Fibroblast of skin of abdomen (primary cell): Measurements from ENCODE around the gene TTC23.

Experiments
- DNase-seq: peaks from one replicate; pipeline ENCODE4 v3.0.0-alpha.2; 2013

The TTC23 gene

DNA sequence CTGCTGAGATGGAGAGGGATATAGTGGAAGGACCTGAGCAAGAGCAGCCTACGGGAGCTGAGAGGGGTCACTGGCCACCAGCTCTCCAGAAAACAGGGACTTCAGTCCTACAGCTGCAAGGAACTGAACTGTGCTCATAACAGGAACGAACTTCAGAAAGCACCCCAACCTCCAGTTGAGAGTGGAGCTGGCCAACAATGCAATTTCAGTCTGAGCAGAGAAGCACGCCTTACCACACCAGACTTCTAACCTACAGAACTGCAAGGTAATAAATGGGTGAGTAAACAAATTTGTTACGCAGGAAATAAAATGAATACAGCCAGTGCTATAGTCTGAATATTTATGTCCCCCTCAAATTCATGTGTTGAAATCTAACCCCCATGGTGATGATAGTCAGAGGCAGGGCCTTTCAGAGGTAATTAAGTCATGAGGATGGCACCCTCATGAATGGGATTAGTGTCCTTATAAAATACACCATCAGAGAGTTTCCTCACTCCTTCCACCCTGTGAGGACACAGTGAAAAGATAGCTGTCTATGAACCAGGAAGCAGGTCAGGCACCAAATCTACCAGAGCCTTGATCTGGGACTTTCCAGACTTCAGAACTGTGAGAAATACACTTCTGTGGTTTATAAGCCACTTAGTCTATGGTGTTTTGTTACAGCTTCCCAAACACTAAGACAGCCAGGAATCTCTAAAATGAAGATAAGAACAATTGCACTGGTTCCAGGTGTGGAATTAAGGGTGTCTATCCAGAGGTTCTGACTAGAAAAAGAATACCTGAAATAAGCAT is 85.9 kb downstream of the TTC23 start:
- DNase-seq, result no peak

DNA sequence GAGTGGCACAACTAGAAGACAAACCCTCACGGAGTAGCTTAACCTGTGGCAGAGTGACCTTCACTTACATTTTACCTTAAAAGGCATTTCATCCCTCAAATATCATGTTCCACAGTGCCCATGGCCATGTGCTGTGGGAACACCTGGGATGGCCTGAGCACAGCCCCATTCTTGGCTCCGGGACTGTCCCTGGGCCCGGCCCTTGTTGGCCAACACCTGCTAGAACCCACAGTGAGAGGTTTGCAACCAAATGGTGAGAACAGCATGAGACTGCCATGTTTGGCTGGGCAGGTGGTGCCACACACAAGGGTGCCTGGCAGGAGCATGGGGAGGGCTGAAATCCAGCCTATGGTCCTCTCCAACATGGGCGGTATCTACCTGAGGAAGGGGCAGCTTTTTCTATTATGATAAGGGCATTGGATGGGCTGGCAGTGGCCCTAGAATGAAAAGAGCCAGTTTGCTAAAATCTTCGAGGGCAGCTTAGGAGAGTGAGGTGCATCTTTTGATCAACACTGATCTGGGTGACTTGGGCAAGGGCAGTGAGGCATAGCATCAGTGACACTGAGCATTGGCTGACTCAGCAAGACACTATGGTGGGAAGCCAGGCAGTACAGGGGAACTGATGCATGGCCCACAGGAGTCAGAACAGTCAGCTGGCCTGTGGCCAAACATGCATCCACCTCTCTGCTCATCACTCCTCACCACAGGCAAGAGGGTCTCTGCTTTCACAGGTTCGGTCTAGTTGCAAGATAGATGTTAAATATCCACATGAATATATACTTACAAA is 90.6 kb downstream of the TTC23 start:
- no peak for DNase-seq

DNA sequence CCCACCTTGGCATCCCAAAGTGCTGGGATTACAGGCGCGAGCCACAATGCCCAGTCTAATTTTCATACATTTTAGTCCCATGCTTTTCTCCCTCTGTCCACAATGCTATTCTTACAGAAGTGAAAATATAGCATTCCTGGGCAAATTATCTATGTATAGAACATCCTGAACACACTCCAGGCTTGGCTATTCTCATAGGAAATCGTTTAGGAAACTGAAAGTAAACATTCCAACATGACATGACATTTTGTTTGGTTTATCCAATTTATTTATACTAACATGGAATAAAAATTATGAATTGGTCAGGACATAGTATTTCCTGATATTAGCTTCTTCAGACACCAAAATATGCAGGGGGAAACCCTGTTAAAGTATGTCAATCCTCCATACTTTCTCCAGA is 91.9 kb downstream of the TTC23 start:
- DNase-seq, result no peak

DNA sequence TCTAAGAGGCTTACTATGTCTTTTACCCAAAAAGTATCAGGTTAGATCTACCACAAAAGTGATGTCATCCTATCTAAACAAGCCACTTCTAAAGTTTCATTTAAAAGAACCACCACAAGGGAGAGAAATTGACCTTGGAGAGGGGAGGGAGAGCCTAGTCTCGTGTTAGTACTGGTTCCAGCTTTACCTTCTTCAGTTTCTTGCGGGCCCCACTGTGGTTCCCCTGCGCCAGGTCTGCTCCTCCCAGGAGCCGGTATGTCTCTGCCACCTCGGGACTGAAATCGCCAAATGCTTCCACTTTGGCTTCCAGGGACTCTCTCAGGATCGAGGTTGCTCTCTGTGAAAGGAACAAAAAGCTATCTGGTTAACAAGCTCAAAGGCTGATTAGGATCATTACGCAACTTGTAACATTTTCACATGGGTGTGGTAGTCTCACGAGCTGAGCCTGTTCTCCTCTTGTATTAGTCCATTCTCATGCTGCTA is 93.4 kb downstream of the TTC23 start:
- DNase-seq, result no peak

DNA sequence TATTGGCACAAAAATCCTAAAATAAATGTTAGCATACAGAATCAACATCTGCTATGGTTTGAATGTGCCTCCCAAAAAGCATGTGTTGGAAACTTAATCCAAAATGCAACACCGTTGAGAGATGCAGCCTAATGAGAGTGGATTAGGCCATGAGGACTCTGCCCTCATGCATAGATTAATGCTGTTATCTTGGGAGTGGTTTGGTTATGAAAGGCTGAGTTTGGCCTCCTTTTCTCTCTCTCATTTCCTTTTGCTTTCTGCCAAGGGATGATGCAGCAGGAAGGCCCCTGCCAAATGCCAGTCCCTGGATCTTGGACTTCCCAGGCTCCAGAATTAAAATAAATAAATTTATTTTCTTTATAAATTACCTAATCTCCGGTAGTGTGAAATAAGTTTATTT is 95.1 kb downstream of the TTC23 start:
- no peak for DNase-seq

DNA sequence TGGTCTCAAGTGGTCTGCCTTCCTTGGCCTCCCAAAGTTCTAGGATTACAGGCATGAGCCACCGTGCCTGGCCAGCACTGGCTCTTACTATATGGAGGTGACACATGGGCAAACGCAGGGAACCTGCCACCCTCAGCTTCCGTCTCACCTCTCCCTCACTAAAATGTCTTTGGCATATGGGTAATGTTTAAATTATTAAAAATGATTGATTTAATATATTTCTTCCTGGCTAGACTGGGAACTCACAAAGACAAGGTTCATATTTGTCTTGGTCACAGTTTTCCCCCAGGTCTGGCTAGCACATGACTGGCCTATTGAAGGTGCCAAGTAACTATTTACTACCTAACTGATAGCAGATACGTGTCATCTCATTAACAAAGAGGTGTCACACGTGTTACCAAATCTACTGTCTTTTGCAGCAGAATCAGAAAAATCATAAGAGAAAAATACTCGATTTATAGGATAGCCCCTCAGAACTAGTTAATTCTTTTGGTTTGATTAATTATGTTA is 96.3 kb downstream of the TTC23 start:
- no peak for DNase-seq

DNA sequence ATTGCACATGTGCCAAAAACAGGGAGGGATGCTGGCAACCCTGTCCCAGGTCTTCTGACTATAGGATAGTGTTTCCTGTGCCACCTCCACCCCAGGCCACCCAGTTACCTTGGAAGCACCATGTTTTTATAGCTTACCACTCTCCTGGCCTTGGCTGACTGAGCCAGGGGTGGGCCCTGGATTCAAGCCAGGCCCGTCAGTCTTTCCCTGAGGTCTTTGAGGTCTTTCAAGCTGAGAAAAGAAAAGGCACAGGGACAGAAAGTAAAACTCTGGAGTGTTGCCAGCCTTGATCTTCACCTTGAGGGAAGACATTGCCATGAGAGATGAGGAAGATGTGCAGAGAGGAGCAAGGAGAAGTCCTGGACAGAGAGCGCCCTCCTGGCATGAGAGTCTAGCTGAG is 98.2 kb downstream of the TTC23 start:
- no peak for DNase-seq

GRCh38 chr15:99149366-99149765 is 100.0 kb downstream of the TTC23 start:
- no peak for DNase-seq

GRCh38 chr15:99148851-99149276 is 100.5 kb downstream of the TTC23 start:
- no peak for DNase-seq

DNA sequence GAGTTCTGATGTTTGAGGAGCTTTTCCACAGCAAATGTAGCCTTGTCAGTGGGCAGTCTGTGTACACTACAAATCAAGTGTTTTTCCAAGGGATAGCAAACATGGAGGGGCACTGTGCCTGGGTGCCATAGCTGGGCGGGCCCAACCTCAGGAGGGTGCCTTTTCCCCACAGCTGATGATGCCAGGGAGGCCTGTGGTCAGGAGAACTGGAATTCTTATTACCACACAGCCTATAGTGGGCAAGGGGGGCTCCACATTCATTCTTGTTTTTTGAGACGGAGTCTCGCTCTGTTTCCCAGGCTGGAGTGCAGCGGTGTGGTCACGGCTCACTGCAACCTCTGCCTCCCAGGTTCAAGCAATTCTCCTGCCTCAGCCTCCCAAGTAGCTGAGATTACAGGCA is 102.7 kb downstream of the TTC23 start:
- no peak for DNase-seq

DNA sequence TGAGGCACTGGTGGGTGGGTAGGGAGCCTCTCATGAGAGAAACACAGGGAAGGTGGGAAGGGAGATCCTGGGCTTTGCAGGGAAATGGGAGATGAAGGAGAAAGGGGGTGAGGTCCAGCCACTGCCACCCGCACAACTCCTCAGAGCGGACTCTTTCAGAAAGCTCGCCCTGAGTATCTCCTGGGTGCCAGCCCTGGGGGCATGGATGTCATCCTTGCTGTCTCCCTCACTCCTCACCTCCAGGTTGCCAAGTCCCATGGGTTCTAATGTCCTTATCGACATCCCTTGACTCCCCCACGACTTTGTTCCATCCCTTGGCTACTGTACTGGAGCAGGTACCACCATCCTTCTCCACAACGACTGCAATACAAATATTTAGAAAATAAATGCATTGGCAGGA is 103.6 kb downstream of the TTC23 start:
- no peak for DNase-seq

DNA sequence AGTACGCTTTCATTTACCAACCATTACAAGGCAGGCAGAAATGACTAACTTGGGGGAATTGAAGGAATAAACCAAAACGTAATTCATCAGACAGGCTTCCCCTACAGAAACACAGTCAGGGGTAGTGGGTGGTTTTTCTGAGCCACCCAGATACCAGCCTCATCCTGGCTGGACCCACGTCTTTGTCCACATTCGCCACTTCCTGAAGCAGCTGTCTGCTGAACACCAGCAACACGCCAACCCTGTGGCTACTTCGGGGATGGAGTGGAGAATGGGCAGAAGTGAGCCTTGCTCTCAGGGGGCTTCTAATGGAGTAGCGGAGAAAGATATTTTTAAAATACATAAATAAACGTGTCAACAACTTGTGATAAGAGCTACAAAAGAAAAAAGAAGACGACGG is 104.4 kb downstream of the TTC23 start:
- no peak for DNase-seq

DNA sequence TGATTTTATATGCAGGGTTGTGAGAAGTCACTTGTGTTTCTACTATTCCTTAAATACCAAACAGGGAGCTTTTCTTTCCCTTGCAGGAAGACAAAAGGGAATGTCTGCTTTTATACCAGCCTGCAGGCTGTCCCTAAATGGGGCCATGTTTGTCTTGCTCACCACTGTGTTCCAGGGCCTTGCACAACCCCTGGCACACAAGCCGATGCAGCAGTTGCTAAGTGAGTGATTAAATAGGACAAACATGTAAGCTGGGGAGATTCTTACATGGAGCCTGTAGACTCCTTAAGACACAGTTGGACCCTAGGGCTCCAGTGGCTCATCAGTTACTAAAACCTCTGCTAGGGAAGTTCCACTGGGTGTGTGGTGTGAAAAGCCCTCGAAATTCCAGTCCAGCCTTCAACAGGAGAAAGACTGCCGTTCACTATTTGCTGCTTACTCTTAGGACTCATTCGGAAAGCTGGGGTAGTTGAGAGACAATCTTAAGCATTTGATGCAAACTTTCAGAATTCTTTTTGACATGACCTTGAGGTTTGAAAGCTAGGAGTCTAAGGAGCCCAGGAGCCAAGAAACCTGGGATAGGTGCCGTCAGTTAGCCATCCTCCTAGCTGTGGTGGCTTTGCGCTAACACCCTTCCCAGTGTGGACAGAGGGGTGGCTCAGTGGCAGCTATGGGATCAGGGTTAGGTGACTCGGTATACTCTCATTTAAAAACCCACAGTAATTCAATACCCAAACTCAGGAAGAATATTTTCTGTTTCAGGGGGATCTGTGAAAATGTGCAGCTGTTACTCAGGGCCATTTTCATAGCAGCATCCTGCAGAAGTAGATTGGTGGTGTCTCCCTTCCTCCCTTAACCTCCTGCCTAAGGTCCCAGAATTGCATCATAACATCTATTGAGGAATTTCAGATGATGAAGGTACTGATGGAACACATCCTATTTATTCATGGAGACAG is 105.4 kb downstream of the TTC23 start:
- no peak for DNase-seq

GRCh38 chr15:99143242-99143641 is 106.1 kb downstream of the TTC23 start:
- no peak for DNase-seq

DNA sequence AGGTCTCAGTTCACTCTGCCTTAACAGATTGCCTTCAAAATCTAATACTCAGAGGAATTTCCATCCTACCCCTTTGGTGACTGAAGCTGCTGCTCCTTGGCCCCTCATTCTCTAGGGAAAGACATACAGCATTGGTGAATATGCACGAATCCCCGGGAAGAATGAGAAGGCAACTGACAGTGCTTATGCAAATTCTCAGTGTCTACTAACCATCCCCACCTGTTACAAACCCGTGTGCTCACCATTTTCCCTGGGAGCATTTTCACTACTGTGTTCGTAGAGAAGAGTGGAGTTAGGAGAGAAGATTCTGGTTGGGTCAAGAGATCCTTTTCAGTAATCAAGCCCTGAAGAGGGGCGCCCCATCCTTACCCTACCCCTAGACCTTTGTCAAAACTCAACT is 106.8 kb downstream of the TTC23 start:
- DNase-seq, result no peak

GRCh38 chr15:99141943-99142342 is 107.4 kb downstream of the TTC23 start:
- DNase-seq, result no peak

DNA sequence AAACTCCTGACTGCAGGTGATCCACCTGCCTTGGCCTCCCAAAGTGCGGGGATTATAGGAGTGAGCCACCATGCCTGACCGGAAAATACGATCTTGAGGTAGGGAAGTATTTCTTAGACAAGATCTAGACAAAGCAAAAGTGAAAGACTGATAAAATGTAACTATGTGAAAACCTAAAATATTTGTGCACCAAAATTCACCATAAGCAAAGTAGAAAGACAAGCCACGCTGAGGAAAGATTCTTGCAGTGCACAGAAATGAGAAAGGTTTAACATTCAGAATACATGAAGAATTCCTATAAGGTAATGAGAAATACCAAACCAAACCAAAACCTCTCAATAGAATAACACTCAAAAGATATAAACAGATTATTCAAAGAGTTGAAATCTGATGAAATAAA is 108.8 kb downstream of the TTC23 start:
- no peak for DNase-seq

DNA sequence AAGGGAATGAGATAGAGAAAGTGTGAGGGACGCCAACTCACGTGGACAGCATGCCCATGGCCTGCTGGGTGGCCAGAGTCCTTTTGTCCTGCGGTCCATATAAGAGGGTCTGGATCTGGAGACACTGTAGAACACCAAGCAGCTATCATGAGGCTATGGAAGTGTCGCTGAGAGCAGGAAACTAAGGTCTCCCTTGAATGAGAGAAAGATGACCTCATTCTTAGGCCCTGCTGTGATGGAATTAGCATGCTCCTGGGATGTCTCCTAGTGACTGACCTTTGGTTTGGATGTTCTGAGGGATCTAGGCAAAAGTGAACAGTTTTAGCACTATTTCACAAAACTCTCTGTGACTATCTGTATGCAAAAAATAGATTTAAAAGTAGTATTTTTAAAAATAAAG is 110.1 kb downstream of the TTC23 start:
- no peak for DNase-seq

GRCh38 chr15:99138491-99138982 is 110.8 kb downstream of the TTC23 start:
- no peak for DNase-seq

DNA sequence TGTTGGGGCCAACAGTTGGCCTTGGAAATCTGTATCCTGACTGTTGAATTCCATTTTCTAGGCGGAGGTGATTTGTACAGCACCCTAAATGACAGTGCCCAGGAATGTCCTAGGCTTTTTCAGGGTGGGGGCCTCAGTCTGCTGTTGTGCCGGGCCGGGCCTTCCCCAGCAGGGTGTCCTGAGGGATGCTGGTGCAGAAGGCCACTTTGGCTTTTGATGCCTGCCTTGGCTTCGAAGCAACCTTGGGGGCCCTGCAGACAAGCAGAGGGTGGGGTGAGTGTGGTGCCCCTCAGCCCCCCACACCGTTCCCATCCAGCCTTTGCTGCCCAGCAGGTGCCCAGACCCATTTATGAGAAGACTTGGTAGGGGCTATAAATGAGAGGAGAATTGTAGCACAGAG is 111.5 kb downstream of the TTC23 start:
- DNase-seq, result no peak

- DNase-seq, result no peak
Observed at GRCh38 chr15:99137111-99137546, 112.3 kb downstream of the TTC23 start.

- DNase-seq, result no peak
Observed at GRCh38 chr15:99135194-99135593, 114.2 kb downstream of the TTC23 start.
